Adrenal gland (tissue), 12 donors: ENCODE measurements around the gene TMEM26. TPM values are rescaled to one million over a fixed set of nuclear protein-coding genes. Genes with fewer than 3 reads are reported as not detected.

Experiments
- DNase-seq, 7 donors: peaks; one replicate each; pipeline ENCODE4 v3.0.0-alpha.2; 2019 to 2020
- H3K27ac ChIP-seq, 5 donors: fragments of 200-600 bp; sonication (generic) in 4 of 5; 1 replicate in 3 of 5; 2 replicates in 2 of 5; pipeline versions ENCODE4 v1.5.1 to v1.8.0; 2016 to 2020; ENCODE audit warnings: mild to moderate bottlenecking in 1 of 5
- H3K27me3 ChIP-seq: fragments of 200-600 bp; 2 replicates; pipeline ENCODE4 v1.8.0; 2021
- H3K36me3 ChIP-seq, 2 donors: fragments of 200-600 bp; replicated peaks in 1 of 2; 1 replicate in 1 of 2; 2 replicates in 1 of 2; pipeline versions ENCODE4 v1.5.1 to v1.8.0; 2018 to 2022
- H3K4me1 ChIP-seq, 2 donors: fragments of 200-600 bp; replicated peaks in 1 of 2; 1 replicate in 1 of 2; 2 replicates in 1 of 2; pipeline versions ENCODE4 v1.5.1 to v1.8.0; 2018 to 2021
- H3K4me3 ChIP-seq, 4 donors: fragments of 200-600 bp; sonication (generic) in 3 of 4; one replicate each; pipeline ENCODE4 v1.5.1; 2016 to 2018
- H3K9me3 ChIP-seq, 3 donors: fragments of 200-600 bp; sonication (generic) in 1 of 3; replicated peaks in 1 of 3; 1 replicate in 2 of 3; 2 replicates in 1 of 3; pipeline versions ENCODE4 v1.5.1 to v1.8.0; 2016 to 2021
- POLR2A ChIP-seq, 2 donors: fragments of 450-650 bp; IDR thresholded peaks; one replicate each; pipeline ENCODE4 v1.6.1; 2017; ENCODE audit warnings: antibody characterized with exemption in 2 of 2, mild to moderate bottlenecking in 2 of 2, moderate library complexity in 1 of 2
- WGBS, 4 donors: extraction: QIAGEN DNeasy Blood & Tissue Kit in 2 of 4; methylation state at CpG; one replicate each; pipeline versions ENCODE4 v1.1.5 to v1.1.7; 2013 to 2017; 5-methylcytosine and 5-hydroxymethylcytosine counted together
- intact Hi-C, 2 donors: fragments of 100-400 bp; cut with DNase I; formaldehyde crosslinking; loops; one replicate each; pipeline versions ENCODE4 v1.14.1 to v1.15.0; 2022 to 2023
- polyA plus RNA-seq, 3 donors: library from polyadenylated mRNA; stranded (reverse); fragments of 200-250 nt in 2 of 3; fragments of 350-450 nt in 1 of 3; fragmentation: Illumina TruSeq in 1 of 3; extraction: RNeasy Lipid Tissue Mini Kit (QIAGEN cat#74804) in 1 of 3; gene quantifications; one replicate each; pipeline ENCODE4 v1.2.3, GENCODE V29; 2013 to 2014
- total RNA-seq, 9 donors: library from RNA; depleted of rRNA in 4 of 9; stranded (reverse); fragments of >200 nt in 4 of 9; fragments of 120-200 nt in 1 of 9; fragmentation: NEBNext Ultra II Directional in 1 of 9; extraction: Animal tissue kit (Norgen Biotek cat#: 25700) in 1 of 9; gene quantifications; one replicate each; pipeline versions ENCODE4 v1.1.0 to v1.2.4, GENCODE V29; 2013 to 2023
- TF ChIP-seq, protein P1 (sequence below), 6 experiments: fragments of 450-650 bp in 4 of 6; fragments of 200-600 bp in 2 of 6; sonication (generic) in 1 of 6; IDR thresholded peaks; 1 replicate in 5 of 6; 2 replicates in 1 of 6; pipeline versions ENCODE4 v1.5.1 to v1.8.0; 2016 to 2021; ENCODE audit warnings: antibody characterized with exemption in 6 of 6, mild to moderate bottlenecking in 2 of 6, moderate library complexity in 1 of 6
- donor health status: healthy with polysubstance abuse.
- donor health status: Bipolar disorder and iron deficiency.
- donor health status: DM: yes; HTN: yes; CAD: no.
- donor health status: DM: no; HTN: no; CAD: no.
- donor health status: DM: no; HTN: no; CAD: no.
- donor health status: DM: yes; HTN: yes; CAD: no.

Gene TMEM26
- total and polyA plus RNA-seq, 12 donors = 0.36 to 51.7 (median 1.9) TPM

DNA sequence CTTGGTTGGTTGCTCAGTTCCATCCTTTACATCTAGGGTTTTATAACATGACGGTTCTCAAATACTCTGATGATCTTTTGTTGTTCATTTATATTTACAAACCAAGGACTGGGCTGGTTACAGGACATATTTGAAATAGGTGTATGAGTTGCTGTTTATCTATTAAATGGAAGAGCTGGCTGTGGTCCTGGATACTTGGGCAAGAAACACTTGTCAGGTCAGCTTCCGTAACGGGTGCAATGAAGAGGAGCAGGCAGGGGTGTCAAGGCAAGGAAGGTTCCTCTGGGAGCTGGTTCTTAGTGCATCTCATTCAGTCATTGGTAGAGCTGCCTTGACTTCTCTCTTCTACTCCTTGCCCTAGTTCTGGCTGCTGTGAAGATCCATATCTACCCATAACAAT lies 4.8 kb upstream of the TMEM26 start:
- intact Hi-C loops = no loop called here
- Histone ChIP-seq H3K4me3 (no peak overlapping the region), H3K9me3 (no peaks in the 10 kb centered on the region), H3K27me3 (no peaks in the 10 kb centered on the region), H3K27ac (no peak overlapping the region), H3K36me3 (no peaks in the 10 kb centered on the region), H3K4me1 (peaks cover 6 to 9% of the 10 kb centered on the region in 2 donors)
- TF ChIP-seq, protein P1, sequence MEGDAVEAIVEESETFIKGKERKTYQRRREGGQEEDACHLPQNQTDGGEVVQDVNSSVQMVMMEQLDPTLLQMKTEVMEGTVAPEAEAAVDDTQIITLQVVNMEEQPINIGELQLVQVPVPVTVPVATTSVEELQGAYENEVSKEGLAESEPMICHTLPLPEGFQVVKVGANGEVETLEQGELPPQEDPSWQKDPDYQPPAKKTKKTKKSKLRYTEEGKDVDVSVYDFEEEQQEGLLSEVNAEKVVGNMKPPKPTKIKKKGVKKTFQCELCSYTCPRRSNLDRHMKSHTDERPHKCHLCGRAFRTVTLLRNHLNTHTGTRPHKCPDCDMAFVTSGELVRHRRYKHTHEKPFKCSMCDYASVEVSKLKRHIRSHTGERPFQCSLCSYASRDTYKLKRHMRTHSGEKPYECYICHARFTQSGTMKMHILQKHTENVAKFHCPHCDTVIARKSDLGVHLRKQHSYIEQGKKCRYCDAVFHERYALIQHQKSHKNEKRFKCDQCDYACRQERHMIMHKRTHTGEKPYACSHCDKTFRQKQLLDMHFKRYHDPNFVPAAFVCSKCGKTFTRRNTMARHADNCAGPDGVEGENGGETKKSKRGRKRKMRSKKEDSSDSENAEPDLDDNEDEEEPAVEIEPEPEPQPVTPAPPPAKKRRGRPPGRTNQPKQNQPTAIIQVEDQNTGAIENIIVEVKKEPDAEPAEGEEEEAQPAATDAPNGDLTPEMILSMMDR (IDR thresholded peaks at IDR 0.05) = no peak
- TF ChIP-seq POLR2A (IDR thresholded peaks at IDR 0.05) = no peak
- no peak for DNase-seq
- WGBS, 4 donors = 66 to 95% (median 84%) methylated on average over 3 of the region's 3 CpGs

DNA sequence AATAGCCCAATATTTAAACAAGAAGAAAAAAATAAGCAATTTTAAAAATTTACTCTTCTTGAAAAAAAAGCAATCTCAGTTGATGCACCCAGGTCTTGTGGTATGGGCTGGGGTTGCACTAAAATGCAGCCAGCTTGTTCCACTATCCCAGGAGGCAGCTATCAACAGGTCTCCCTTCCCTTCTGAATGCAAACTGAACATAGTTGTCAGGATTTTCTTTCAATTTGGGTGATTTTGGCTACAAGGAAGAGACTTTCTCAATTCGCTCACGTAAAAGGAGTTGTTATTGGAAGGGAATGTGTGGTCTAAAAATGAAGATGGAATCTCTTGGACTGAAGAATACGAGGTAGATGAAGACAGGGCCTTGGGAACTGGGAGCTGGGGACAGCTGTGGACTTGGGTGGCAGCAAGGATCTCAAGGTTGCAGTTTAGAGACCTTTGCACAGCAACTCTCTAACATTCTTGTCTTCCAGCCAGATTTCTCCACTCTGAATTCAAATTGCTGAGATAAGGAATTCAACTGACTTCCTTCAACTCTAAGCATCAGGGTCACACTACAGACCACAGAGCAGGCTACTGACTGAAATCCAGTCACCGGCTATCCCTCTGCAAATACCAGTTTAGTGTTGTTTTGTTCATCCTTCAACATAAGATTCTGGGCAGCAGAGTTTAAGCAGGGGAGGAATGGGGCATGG lies 3.1 kb upstream of the TMEM26 start:
- H3K27ac ChIP-seq = peak overlapping the region in 3 of 5 donors; percentile 13 to 28 (median 24)
- peak in 4 of 7 donors; percentile 22 to 44 (median 31) for DNase-seq
- intact Hi-C loops = no loop called here
- no peak for TF ChIP-seq POLR2A (IDR thresholded peaks at IDR 0.05)
- TF ChIP-seq, protein P1 (IDR thresholded peaks at IDR 0.05) = no peak
- H3K9me3 ChIP-seq = no peaks in the 10 kb centered on the region
- 32 to 40% (median 34%) methylated on average over 4 of the region's 4 CpGs for WGBS, 4 donors
- H3K27me3 ChIP-seq = no peaks in the 10 kb centered on the region
- no peak overlapping the region for H3K4me3 ChIP-seq
- peaks cover 6 to 9% of the 10 kb centered on the region in 2 donors for H3K4me1 ChIP-seq
- no peaks in the 10 kb centered on the region for H3K36me3 ChIP-seq

DNA sequence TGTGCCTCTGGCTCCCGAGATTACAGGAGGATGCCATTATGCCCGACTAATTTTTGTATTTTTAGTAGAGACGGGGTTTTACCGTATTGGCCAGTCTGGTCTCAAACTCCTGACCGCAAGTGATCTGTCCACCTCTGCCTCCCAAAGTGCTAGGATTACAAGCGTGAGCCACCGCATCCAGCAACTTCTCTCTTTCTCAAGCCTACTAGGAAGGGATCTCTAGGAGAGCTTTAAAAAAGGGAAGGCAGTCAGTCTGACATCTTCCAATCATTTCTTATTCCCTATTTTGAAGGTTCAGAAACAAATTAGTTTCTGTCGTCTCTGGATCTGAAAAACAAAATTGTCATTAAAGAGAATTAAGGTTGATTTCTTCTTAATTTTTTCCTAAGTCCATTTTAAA lies 2.5 kb upstream of the TMEM26 start:
- H3K36me3 ChIP-seq = no peaks in the 10 kb centered on the region
- WGBS, 4 donors = 85 to 91% (median 89%) methylated on average over 8 of the region's 8 CpGs
- peaks cover 6 to 9% of the 10 kb centered on the region in 2 donors for H3K4me1 ChIP-seq
- DNase-seq = no peak
- peak overlapping the region in 1 of 5 donors; percentile 13 for H3K27ac ChIP-seq
- intact Hi-C loops = no loop called here
- H3K27me3 ChIP-seq = no peaks in the 10 kb centered on the region
- no peak overlapping the region for H3K4me3 ChIP-seq
- H3K9me3 ChIP-seq = no peaks in the 10 kb centered on the region
- TF ChIP-seq, protein P1 (IDR thresholded peaks at IDR 0.05) = no peak
- TF ChIP-seq POLR2A (IDR thresholded peaks at IDR 0.05) = no peak

DNA sequence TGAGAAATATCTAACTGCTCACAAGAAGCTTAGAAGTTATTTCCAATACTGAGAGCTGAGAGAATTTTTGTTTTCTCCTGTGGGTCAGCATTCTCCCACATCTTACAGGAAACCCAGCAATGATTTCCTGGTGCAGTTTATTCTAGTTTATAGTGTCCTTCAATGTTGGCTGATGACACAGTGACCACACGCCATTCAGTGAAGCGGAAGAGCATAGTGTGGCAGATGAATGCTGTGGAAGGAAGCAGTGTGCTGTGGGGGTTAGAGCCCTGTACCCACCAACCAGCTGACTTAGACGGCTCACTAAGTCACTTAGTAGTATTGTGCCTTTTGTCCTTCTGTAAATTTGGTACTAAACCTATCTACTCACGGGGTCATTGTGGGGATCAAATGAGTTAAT lies 1.4 kb upstream of the TMEM26 start:
- DNase-seq = no peak
- Histone ChIP-seq H3K27me3 (no peaks in the 10 kb centered on the region), H3K4me1 (peaks cover 6 to 9% of the 10 kb centered on the region in 2 donors), H3K9me3 (no peaks in the 10 kb centered on the region), H3K36me3 (no peaks in the 10 kb centered on the region), H3K27ac (peak overlapping the region in 1 of 5 donors; percentile 47), H3K4me3 (no peak overlapping the region)
- TF ChIP-seq, protein P1 (IDR thresholded peaks at IDR 0.05) = no peak
- 73 to 89% (median 80%) methylated on average over 4 of the region's 4 CpGs for WGBS, 4 donors
- intact Hi-C loops = no loop called here
